Natural killer cell (primary cell): ENCODE measurements around the gene BRD8. TPM values are rescaled to one million over a fixed set of nuclear protein-coding genes. Genes with fewer than 3 reads are reported as not detected.

Source experiments
- ATAC-seq, 3 donors: fragments of 150-1000 bp in 2 of 3; fragments of 200-7000 bp in 1 of 3; cut with Tn5 transposase; 1 replicate in 1 of 3; 2 replicates in 2 of 3; pipeline ENCODE4 v1.10.0; 2021; ENCODE audit warnings: mild to moderate bottlenecking in 2 of 3, moderate library complexity in 2 of 3
- DNase-seq, 2 donors: peaks; one replicate each; pipeline versions ENCODE4 v3.0.0 to v3.0.0-alpha.2; 2013 to 2021; ENCODE audit warnings: mixed read lengths in 1 of 2
- H3K27ac ChIP-seq: one replicate; pipeline ENCODE4 v1.5.1; 2013; ENCODE audit warnings: mild to moderate bottlenecking, low read length
- H3K27me3 ChIP-seq: one replicate; pipeline ENCODE4 v1.6.1; 2013; ENCODE audit warnings: low read length; ENCODE audit not compliant: control insufficient read depth, insufficient read depth
- H3K36me3 ChIP-seq: one replicate; pipeline ENCODE4 v1.6.1; 2013; ENCODE audit warnings: low read length; ENCODE audit not compliant: control insufficient read depth, insufficient read depth
- H3K4me1 ChIP-seq: one replicate; pipeline ENCODE4 v1.6.1; 2013; ENCODE audit warnings: low read length; ENCODE audit not compliant: control insufficient read depth, insufficient read depth
- H3K4me3 ChIP-seq: one replicate; pipeline ENCODE4 v1.5.1; 2013; ENCODE audit warnings: low read length
- H3K9me3 ChIP-seq: one replicate; pipeline ENCODE4 v1.6.1; 2013; ENCODE audit warnings: low read length; ENCODE audit not compliant: control insufficient read depth, insufficient read depth
- H3K27ac Mint-ChIP-seq, 2 donors: one replicate each; pipeline ENCODE4 v1.8.0; 2022; ENCODE audit warnings: mild to moderate bottlenecking in 2 of 2, mixed read lengths in 2 of 2, moderate library complexity in 1 of 2
- H3K27me3 Mint-ChIP-seq, 2 donors: one replicate each; pipeline ENCODE4 v1.8.0; 2022; ENCODE audit warnings: low read depth in 2 of 2, mixed read lengths in 2 of 2
- H3K36me3 Mint-ChIP-seq: one replicate; pipeline ENCODE4 v1.8.0; 2022; ENCODE audit warnings: mixed read lengths
- H3K4me1 Mint-ChIP-seq, 2 donors: one replicate each; pipeline ENCODE4 v1.8.0; 2022; ENCODE audit warnings: mixed read lengths in 2 of 2
- H3K4me3 Mint-ChIP-seq: one replicate; pipeline ENCODE4 v1.8.0; 2022; ENCODE audit warnings: mild to moderate bottlenecking, moderate library complexity, mixed read lengths
- H3K9me3 Mint-ChIP-seq, 2 donors: one replicate each; pipeline ENCODE4 v1.8.0; 2022; ENCODE audit warnings: mixed read lengths in 2 of 2
- WGBS: methylation state at CpG from one replicate; pipeline ENCODE4 v1.1.7; 2013; ENCODE audit warnings: missing lambda C conversion rate; ENCODE audit not compliant: insufficient coverage; 5-methylcytosine and 5-hydroxymethylcytosine counted together
- intact Hi-C: fragments of 100-400 bp; cut with micrococcal nuclease; formaldehyde crosslinking; loops from one replicate; pipeline ENCODE4 v1.14.2; 2022
- total RNA-seq, 4 donors: library from RNA; stranded (reverse); fragments of 120-200 nt in 1 of 4; gene quantifications; one replicate each; pipeline versions ENCODE4 v1.2.3 to v1.2.4, GENCODE V29; 2013 to 2022
- TF ChIP-seq, protein P1 (sequence below): fragments of 200-600 bp; IDR thresholded peaks from one replicate; pipeline ENCODE4 v1.8.0; 2022; ENCODE audit warnings: antibody characterized with exemption

Gene BRD8
- total RNA-seq, 3 donors from 2014 or later (not counting 1 experiment from before 2014, with no cell fraction given) = 26.1 to 36.5 (median 34.1) TPM

DNA sequence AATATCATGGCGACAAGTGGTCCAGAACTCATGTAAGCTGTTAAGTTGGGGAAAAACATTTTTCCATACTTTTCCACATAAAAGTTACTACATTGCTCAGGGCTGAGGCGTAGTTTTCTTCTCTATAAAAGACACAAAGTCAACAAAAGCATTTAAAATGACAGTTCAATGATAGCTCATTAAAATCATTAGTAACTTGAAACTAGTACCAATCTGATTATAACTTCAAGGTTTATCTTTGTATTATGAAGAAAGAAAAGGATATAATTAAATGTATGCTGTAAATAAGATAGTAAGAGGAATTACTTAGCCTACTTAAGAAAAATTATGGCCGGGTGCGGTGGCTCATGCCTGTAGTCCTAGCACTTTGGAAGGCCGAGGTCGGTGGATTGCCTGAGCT, 49.1 kb downstream of the BRD8 start:
- Mint-ChIP-seq H3K27me3 (peaks cover 6% of the 10 kb centered on the region in 2 donors), H3K4me3 (no peak overlapping the region), H3K36me3 (no peaks in the 10 kb centered on the region), H3K27ac (no peak overlapping the region), H3K9me3 (no peaks in the 10 kb centered on the region), H3K4me1 (no peaks in the 10 kb centered on the region)
- no peaks in the 10 kb centered on the region for H3K36me3 ChIP-seq
- no peak for ATAC-seq
- intact Hi-C loops = no loop called here
- no peak for DNase-seq
- no peak overlapping the region for H3K27ac ChIP-seq
- H3K27me3 ChIP-seq = no peaks in the 10 kb centered on the region
- WGBS = 90% methylated on average over 5 of the region's 6 CpGs
- H3K9me3 ChIP-seq = no peaks in the 10 kb centered on the region
- H3K4me1 ChIP-seq = peaks cover 4% of the 10 kb centered on the region
- TF ChIP-seq, protein P1, sequence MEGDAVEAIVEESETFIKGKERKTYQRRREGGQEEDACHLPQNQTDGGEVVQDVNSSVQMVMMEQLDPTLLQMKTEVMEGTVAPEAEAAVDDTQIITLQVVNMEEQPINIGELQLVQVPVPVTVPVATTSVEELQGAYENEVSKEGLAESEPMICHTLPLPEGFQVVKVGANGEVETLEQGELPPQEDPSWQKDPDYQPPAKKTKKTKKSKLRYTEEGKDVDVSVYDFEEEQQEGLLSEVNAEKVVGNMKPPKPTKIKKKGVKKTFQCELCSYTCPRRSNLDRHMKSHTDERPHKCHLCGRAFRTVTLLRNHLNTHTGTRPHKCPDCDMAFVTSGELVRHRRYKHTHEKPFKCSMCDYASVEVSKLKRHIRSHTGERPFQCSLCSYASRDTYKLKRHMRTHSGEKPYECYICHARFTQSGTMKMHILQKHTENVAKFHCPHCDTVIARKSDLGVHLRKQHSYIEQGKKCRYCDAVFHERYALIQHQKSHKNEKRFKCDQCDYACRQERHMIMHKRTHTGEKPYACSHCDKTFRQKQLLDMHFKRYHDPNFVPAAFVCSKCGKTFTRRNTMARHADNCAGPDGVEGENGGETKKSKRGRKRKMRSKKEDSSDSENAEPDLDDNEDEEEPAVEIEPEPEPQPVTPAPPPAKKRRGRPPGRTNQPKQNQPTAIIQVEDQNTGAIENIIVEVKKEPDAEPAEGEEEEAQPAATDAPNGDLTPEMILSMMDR = no peak
- H3K4me3 ChIP-seq = no peak overlapping the region

DNA sequence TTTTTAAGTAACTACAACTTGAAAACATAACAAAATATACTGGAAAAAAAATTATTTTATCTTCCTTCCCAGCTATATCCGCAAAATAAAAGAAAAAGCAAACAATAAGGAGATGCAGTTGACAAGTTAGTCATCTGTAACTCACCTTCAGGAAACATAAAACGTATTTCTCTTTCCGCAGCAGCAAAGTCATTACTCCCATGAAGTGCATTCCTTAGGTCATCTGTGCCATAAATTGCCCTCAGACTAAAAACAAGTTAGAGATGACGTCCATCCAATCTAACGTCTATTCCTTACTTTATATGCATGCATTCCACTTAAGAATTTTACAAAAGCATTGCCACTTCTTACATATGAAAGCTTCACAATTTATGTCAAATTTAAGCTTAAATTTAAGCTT, 50.1 kb downstream of the BRD8 start:
- WGBS = 45% methylated on average over 5 of the region's 5 CpGs

DNA sequence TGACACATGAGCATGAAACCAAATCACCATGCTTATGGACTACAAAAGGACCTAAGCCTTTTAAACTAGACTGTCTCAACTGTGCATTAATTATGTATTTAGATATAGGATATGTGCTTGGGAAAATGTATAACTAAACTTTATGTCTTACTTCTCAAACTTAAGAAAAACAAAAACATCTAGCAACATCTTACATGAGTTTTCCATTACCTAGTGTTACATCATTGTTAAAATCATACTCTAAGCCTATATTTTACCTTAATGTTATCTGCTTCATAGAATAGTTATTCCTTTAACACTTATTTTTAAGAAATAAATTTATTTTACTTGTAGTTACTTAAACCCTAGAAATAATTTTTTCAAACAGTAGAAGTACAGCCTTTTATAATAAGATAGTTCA, 63.2 kb downstream of the BRD8 start:
- no peak overlapping the region for H3K27ac Mint-ChIP-seq
- intact Hi-C loops = no loop called here
- H3K4me3 Mint-ChIP-seq = no peak overlapping the region
- no peak for DNase-seq
- H3K36me3 Mint-ChIP-seq = no peaks in the 10 kb centered on the region
- Histone ChIP-seq H3K36me3 (no peaks in the 10 kb centered on the region), H3K27ac (no peak overlapping the region), H3K4me3 (no peak overlapping the region), H3K9me3 (no peaks in the 10 kb centered on the region), H3K27me3 (no peaks in the 10 kb centered on the region), H3K4me1 (no peaks in the 10 kb centered on the region)
- H3K9me3 Mint-ChIP-seq = no peaks in the 10 kb centered on the region
- H3K4me1 Mint-ChIP-seq = no peaks in the 10 kb centered on the region
- peaks cover 11 to 16% of the 10 kb centered on the region in 2 donors for H3K27me3 Mint-ChIP-seq
- no peak for ATAC-seq
- TF ChIP-seq, protein P1 = no peak

More for the DNA sequence above, 50.1 kb downstream of the BRD8 start:
- Histone ChIP-seq H3K27me3 (no peaks in the 10 kb centered on the region), H3K4me1 (peaks cover 4% of the 10 kb centered on the region), H3K9me3 (no peaks in the 10 kb centered on the region), H3K4me3 (no peak overlapping the region), H3K27ac (no peak overlapping the region), H3K36me3 (no peaks in the 10 kb centered on the region)
- DNase-seq = no peak
- TF ChIP-seq, protein P1 = no peak
- Mint-ChIP-seq H3K4me1 (no peaks in the 10 kb centered on the region), H3K36me3 (no peaks in the 10 kb centered on the region), H3K27me3 (peaks cover 1 to 5% of the 10 kb centered on the region in 2 donors), H3K4me3 (no peak overlapping the region), H3K27ac (no peak overlapping the region), H3K9me3 (no peaks in the 10 kb centered on the region)
- intact Hi-C loops = no loop called here
- ATAC-seq = no peak

DNA sequence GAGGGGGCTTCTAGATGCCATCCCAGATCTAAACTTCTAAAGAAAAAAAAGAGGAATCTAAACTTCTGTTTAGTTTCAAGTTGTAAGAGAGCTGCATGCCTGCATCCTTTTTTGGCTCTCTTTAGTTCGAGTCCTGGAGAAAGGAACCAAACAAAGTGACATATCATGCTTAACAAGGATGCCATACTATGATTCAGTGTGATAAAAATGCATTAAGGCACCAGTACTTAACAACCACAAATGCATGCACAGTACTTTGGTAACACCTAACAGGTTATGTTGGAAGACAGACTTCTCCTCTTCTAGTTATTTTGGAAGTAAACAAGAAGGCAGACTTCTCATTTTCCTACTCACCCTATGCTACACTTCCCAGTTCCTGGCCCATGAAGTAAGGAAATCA, 66.5 kb downstream of the BRD8 start:
- TF ChIP-seq, protein P1 = no peak
- DNase-seq (no peak), ATAC-seq (no peak)
- Mint-ChIP-seq H3K4me1 (no peaks in the 10 kb centered on the region), H3K27ac (no peak overlapping the region), H3K4me3 (no peak overlapping the region), H3K9me3 (no peaks in the 10 kb centered on the region), H3K27me3 (peaks cover 12 to 20% of the 10 kb centered on the region in 2 donors), H3K36me3 (no peaks in the 10 kb centered on the region)
- Histone ChIP-seq H3K4me1 (no peaks in the 10 kb centered on the region), H3K27me3 (no peaks in the 10 kb centered on the region), H3K4me3 (no peak overlapping the region), H3K27ac (no peak overlapping the region), H3K36me3 (no peaks in the 10 kb centered on the region), H3K9me3 (no peaks in the 10 kb centered on the region)
- 46% methylated on average over 1 of the region's 1 CpG for WGBS
- intact Hi-C loops = no loop called here
